AG10803 (cell line): Measurements from ENCODE around the gene PPFIBP1.
A peak's percentile ranks its signal among the peaks of the same experiment; 100 is the strongest.
"Not testable (repeated sequence)": the region's sequence is repeated elsewhere in the genome, so short reads cannot be mapped to it uniquely, and the experiment has no call there.

Experiments
- DNase-seq: peaks from one replicate; pipeline ENCODE4 v3.0.0; 2010; ENCODE audit warnings: low read depth
- H3K4me3 ChIP-seq: 2 replicates; pipeline ENCODE4 v1.5.1; 2011; ENCODE audit warnings: mild to moderate bottlenecking, low read length, control low read depth
- TF ChIP-seq, protein P1 (sequence below): conservative IDR thresholded peaks from 2 replicates; pipeline ENCODE4 v1.5.1; 2011; ENCODE audit warnings: mild to moderate bottlenecking, low read length, control low read depth, inconsistent platforms

The PPFIBP1 gene

DNA sequence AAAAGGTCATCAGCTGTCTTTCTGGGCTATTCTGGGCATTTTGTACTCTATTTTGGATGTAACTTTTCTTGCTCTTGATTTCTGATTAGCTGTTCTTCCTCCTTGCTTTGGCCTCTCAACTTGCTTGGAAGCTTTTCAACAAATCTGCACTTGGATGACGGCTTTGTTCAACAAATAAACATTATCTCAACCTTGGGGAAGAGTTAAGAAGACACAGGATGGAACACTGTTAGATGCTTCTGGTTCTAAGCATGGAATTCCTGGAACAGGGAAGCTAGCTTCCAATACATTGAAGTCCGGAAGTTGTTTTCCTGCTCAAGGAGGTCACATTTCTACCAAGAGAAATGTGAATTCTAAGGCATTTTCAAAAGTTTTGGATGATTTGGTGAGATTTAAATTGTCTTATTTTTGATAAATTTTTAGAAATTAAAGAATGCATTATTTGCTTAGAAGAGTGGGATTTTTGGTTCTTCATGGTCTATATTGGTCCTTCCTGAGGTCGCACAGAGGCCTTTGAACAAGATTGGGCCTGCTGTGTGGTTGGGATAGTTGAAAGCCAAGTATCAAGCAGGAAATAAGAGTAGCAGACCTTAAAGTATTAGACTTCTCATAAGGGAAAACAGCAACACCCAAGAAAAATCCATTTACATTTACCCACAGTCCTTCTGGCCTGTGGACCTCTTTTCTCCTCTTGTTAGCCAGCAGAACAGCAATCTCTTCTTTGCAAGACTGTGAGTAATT, 59.2 kb downstream of the PPFIBP1 start:
- TF ChIP-seq, protein P1, sequence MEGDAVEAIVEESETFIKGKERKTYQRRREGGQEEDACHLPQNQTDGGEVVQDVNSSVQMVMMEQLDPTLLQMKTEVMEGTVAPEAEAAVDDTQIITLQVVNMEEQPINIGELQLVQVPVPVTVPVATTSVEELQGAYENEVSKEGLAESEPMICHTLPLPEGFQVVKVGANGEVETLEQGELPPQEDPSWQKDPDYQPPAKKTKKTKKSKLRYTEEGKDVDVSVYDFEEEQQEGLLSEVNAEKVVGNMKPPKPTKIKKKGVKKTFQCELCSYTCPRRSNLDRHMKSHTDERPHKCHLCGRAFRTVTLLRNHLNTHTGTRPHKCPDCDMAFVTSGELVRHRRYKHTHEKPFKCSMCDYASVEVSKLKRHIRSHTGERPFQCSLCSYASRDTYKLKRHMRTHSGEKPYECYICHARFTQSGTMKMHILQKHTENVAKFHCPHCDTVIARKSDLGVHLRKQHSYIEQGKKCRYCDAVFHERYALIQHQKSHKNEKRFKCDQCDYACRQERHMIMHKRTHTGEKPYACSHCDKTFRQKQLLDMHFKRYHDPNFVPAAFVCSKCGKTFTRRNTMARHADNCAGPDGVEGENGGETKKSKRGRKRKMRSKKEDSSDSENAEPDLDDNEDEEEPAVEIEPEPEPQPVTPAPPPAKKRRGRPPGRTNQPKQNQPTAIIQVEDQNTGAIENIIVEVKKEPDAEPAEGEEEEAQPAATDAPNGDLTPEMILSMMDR = no peak
- no peak overlapping the region for H3K4me3 ChIP-seq
- peak; percentile 22 for DNase-seq

DNA sequence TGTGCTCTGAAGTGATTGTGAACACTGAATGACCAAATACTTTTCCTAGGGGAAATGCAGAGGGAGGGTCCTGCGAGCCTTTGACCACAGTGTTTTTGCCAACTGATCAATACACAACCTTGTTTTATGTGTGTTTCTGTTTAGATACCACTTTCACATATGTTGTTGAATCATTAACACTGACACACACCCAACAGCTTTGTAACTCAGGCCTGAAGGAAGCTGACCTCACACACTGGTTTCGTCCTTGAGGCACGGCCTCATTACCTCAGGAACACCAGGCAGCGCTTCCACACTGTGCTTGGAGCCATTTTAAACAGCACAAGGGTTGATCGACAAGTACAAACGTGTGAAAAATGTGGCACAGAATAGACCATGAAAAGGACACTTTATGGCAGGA, 60.0 kb downstream of the PPFIBP1 start:
- DNase-seq = no peak
- TF ChIP-seq, protein P1 = no peak
- H3K4me3 ChIP-seq = no peak overlapping the region

DNA sequence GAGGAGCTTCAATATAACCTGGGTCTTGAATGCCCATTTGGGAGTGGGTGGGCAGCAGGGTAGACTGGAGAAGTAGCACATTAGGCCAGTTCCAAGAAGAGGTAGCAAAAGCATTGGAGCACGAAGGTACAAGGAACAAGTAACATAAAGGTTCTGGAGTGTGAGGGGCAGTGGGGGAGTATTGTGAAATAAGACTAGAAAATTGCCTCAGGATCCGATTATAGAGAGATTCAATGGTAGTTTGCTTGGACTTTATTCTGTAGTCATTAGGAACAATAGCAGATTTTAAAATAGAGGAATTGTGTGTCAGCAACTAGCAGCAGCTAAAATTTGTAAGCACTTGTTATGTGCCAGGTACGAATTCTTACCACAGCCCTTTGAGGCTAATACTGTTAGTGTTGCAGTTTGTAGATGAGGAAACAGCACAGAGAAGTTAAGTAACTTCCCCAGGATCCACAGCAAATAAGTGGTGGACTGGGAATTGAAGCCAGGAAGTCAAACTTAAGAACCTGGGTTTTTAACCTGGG, 61.8 kb downstream of the PPFIBP1 start:
- H3K4me3 ChIP-seq = no peak overlapping the region
- DNase-seq = no peak
- TF ChIP-seq, protein P1 = no peak

DNA sequence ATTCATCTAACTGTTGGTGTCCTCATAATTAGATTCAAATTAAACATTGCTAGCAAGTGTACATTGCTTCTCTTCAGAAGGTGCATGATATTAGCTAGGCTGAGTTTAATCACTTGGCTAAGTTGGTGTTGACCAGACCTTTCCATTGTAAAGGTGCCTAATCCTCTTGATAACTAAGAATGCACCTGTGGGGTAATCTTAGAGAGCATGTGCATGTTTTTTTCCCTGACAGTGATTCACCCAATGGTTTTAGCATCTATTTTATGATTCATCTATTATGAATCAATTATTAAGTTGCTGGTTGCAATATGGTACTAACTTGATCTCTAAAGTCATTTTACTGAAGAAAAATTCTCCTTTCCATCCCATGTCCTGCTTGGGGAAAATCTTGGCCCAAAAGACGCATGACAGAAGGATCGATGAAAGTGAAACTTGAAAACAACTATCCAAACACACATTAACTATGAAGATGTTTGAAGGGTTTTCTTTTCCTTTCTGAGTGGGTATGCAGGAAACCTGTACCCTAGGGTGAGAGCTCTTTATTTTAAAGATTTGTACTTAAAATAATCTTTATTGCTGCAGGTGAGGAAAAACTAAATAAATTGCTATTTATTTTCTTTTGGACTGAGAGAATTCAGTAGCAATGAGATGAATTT, 64.2 kb downstream of the PPFIBP1 start:
- H3K4me3 ChIP-seq = not testable (repeated sequence)

DNA sequence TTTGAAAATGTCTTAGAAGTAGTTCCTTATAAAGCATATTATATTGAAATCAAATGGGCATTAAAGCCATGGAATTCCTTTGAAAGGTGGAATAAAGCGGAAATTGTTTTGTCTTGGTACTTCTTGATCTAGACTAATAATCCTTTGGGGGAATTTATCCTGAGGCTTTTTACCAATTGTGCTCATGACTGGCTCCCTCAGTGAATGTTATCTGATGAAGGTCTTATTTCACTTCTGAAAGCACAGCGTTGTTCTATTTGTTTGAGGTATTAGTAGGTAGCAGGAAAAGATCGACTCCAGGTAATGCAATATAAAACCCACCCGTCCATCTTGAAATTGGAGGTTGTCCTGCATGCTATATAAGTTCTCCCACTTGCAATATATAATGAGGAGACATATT, 64.8 kb downstream of the PPFIBP1 start:
- no peak for DNase-seq
- H3K4me3 ChIP-seq = no peak overlapping the region
- TF ChIP-seq, protein P1 = no peak

More for the DNA sequence above, 64.2 kb downstream of the PPFIBP1 start:
- not testable (repeated sequence) for DNase-seq

DNA sequence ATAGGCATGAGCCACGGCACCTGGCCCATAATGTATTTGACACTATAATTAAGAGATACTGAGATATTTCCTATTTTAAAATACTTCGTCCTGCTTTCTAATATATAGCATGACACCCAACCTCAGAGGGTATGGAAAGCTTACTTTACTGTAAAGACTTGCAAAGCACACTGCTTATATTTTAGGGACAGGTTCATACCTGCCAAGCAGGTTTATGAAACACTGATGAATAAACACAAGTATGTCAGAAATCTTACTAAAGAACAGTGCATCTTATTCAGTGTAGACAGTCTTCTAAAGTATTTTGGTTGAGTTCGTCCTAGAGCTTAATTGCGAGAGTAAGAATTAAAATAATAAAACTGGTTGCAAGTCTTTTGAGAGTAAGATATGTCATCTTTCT, 65.4 kb downstream of the PPFIBP1 start:
- no peak for DNase-seq
- TF ChIP-seq, protein P1 = no peak
- no peak overlapping the region for H3K4me3 ChIP-seq

DNA sequence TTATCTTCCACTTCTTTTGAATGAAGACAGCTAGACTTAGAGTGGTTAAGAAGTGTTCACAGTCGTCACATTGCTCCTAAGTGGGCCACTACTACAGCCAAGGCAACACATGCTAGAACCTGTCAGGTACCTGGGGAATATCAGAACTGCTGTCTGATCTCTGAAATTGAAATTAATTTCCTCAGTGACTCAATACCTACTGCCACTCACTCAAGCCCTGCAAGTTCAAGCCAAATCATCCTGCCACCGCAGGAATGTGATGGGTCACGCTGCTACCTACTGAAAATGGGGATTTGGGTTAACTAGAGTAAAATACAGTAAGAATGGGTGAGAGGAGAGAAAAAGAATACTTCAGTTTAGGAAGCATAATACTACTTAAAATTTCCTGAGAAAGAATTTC, 67.7 kb downstream of the PPFIBP1 start:
- not testable (repeated sequence) for H3K4me3 ChIP-seq, DNase-seq

DNA sequence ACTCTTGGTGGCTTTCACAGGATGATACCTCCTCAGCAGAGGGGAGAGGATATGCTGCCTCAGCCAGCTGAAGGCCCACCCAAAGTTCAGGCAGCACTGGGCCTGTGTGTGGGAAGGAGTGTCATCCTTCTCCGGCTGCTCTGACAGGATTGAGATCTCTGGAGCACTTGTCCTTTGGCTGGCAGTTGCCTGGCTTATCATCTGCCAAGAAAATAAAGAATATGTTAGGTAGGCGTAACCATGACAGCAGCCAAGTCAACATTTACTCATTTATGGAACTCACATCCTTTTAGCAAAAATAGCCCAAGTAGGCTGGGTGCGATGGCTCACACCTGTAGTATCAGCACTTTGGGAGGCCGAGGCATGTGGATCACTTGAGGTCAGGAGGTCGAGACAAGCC, 68.5 kb downstream of the PPFIBP1 start:
- H3K4me3 ChIP-seq = no peak overlapping the region
- TF ChIP-seq, protein P1 = no peak
- peak; percentile 79 for DNase-seq
